Dermis microvascular lymphatic vessel endothelial cell (primary cell): Measurements from ENCODE around the gene PTPRO. TPM values are rescaled to one million over a fixed set of nuclear protein-coding genes. Genes with fewer than 3 reads are reported as not detected.

Experiments
- DNase-seq, 2 donors: peaks; one replicate each; pipeline versions ENCODE4 v3.0.0 to v3.0.0-alpha.2; 2010; ENCODE audit warnings: low read depth in 2 of 2
- total RNA-seq: library from RNA; depleted of rRNA; stranded (reverse); fragments of >200 nt; gene quantifications from 2 replicates; pipeline ENCODE4 v1.2.1, GENCODE V29; 2014

The PTPRO gene
- under 0.01 TPM in 1 of 2 replicates, not detected in the other for total RNA-seq

- no peak for DNase-seq
These were observed at the start of gene PTPRO for GRCh38 chr12:15322164-15323061. TSS of gene PTPRO (plus strand) at chr12:15322508.

DNA sequence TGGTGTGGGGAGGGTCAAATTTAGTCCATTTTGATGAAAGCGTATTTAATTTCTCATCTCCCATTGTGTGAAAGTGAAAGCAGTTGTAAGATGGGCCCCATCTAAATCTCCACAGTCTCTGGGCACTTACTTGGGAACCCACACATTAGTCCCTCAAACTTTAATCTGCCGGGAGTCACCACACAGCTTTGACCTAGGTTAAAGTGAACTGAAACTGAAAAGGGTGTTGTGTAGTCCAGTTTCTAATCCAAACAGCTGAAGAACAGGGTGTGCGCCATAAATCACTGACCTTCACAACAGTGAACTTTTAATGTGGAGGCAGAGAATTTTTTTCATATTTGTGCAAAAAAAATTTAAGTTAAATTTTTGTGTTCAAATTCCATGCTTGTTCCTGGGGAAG, 48.4 kb upstream of the PTPRO start:
- no peak for DNase-seq

DNA sequence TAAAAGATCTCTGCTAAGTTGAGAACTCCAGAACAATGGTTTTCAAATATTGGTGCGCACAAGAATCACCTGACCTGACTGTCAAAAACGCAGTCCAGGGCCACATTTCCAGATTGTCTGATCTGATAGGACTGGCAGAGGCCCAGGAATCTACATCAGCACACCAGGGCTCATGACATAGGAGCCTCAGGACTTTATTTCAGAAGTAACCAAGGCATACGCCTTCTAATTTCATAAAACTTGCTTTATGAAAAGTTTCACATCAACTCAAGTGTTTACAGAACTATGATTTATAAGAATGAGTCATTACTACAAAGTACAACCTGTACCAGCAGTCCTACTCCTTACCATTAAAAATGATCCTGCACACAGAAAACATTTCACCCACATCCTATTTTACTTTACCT, 47.7 kb upstream of the PTPRO start:
- no peak for DNase-seq

GRCh38 chr12:15276088-15276698, 46.1 kb upstream of the PTPRO start:
- DNase-seq, result peak; percentile 5 to 45

DNA sequence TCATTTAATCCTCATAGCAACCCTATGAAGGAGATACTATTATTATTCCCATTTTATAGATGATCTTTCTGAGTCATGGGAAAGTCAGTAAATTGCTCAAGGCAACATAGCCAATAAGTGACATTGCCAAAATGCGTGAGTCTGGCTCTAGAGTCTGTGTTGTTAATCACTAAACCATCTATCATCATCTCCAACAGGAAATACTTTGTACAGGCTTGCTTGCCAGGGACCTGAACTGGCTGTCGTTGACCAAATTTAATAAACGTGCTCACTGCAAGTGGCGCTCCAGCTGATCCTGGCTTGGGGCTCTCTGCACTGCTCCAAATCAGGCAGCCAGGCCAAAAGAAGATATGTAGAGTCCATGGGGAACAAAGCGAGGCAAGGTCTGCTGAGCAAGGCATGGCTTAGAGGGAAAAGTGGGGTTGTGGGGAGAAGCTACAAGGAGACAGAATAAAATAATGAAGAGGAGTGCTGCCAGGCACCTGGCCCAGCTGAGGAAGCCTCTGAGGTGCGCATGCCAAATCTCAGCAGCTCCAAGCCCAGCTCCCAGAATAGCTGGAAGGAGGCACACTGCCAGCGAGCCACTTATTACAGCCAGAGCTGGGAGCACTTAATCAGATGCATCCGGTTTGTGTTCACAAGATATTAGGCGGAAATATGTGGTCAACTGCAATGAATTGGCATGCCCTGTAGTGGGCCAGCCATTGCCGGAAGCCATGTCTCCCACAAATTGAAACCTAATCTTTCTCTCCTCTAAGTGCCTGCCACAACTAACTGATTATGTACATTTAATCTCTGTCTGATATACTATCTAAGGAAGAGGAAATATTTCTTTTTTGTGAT, 43.3 kb upstream of the PTPRO start:
- DNase-seq, result peak; percentile 1 to 21

DNA sequence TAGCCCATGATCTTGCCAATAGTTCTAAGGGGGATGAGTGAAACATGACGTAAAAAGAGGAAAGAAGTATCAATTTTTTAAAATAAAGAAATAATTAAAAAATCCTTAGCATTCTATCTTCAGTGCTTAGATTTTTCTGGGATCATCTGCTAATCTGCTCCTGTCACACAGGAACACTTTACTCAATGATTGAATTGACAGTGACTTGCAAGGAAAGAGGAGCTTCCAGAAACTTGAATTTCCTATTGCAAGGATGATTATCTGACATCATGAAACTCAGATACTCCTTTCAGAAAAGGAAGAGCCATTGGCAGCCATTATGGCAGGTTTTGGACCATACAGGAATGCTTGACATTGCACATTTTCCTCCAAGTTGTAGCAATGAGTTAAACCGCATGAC, 41.4 kb upstream of the PTPRO start:
- DNase-seq, result no peak

- no peak for DNase-seq
These were observed 33.1 kb upstream of the PTPRO start for GRCh38 chr12:15289192-15289591.

DNA sequence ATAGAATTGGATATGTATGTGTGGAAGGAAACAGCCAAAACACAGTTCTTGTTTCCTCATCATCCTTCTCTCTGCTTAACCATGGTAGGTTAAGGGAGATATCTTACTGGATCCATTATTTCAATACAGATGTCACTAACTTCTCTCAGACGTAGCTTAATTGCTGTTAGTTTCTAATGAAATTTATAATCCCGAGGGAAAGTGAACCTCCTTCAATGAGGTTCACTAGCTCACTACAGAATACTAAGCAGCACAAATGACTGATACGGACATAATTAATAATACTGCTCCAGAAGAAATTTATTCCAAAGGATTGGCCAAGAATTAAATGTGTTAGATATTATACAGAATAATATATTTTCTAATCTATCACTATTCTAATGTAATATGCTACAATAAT, 28.6 kb upstream of the PTPRO start:
- DNase-seq, result no peak

GRCh38 chr12:15299947-15300346, 22.4 kb upstream of the PTPRO start:
- DNase-seq, result no peak

- no peak for DNase-seq
These were observed 18.0 kb upstream of the PTPRO start for GRCh38 chr12:15304296-15304695.

DNA sequence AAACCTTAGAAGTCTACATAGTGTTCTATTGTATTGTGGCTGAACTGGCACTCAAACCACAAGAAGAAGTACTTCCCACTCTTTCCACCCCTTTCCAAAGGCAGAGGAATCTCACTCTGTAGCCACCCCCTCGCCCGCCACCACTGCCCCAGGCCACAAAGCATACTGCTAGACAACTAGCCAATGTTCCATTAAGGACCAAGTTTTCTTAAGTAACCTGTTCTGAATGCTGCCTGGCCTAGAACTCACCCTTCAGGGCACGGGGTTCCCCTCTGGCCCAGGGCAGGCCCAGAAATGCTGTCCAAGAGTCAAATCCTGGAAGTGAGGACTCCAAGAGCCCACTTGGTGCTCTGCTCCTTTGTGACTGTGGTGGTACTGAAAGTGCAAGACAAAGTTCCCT, 15.7 kb upstream of the PTPRO start:
- no peak for DNase-seq

DNA sequence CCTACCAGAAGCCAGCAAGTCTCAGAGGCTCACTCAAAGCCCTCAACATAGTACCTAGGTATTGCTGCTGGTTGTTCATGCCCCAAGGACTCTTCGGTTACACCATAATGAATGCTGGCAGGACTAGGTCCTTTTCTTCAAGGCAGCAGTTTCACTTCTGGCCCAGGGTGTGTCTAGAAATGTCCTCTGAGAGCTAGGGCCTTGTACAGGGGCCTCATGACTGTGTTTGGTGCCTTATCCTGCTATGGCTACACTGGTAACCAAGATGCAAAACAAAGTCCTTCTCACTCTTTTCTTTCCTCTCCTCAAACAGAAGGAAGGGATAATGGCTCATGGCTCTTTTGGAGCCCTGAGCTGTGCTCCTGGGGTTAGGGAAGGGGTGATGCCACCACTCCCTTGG, 15.2 kb upstream of the PTPRO start:
- DNase-seq, result no peak

- DNase-seq, result no peak
These were observed 3.5 kb upstream of the PTPRO start for GRCh38 chr12:15318841-15319240.

DNA sequence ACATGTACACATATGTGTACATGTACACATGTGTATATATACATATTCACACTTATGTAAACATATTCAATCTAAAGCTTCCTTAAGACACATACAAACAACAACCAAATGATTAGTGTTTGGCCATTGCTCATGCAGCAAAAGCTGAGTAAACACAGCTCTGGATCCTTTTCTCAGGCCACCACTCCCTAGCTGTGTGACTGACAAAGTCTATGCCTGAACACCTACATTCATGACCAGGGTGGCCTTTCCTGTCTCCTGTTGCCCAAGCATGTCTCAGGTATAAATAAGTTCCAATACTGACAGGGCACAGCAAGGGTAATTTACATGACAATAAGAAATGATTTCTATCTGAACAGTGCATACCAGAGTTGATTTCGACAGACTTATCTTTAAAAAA, 1.4 kb upstream of the PTPRO start:
- DNase-seq, result no peak

GRCh38 chr12:15323480-15323879, 1.2 kb downstream of the PTPRO start:
- DNase-seq, result no peak

DNA sequence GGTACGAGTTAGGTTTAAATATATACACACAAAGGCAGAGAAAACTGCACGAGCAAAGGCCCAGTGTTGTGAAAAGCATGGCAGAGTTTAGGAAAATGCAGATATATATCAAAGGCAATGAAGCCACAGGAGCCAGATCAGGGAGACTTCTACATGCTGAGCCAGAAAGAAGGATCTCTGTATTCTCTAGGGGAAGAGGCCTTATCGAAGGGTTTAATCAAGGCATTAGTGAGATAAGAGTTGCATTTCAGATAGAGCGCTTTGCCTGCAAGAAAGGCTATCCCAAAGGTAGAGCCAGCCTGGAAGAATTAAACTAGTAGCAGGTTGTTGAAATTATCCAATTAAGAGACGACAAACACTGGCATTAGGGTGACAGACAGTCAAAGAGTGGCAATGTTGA, 7.6 kb downstream of the PTPRO start:
- no peak for DNase-seq

- DNase-seq, result no peak
These were observed 11.9 kb downstream of the PTPRO start for GRCh38 chr12:15334225-15334624.

- DNase-seq, result no peak
These were observed 13.7 kb downstream of the PTPRO start for GRCh38 chr12:15335959-15336358.

GRCh38 chr12:15336768-15337553, 14.7 kb downstream of the PTPRO start:
- peak in 1 of 2 donors; percentile 7 for DNase-seq

DNA sequence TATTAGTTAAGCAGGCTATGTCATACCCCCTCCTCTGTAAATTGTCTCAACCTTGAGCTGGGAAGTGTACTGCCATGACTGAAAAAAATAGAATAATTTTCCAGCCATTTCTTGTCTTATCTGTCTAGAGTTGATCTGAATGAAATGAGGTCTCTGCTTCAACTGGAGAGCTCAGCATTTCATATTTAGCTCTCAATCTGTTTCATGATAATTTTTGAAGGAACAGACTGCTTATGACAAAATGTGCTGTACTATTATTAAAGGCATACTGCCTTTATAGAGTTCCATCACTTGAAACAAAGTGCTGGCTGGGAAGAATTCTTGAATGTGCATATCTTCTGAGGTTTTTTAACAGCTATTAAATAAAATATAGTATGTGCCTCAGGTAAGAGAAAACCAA, 19.1 kb downstream of the PTPRO start:
- DNase-seq, result no peak

- no peak for DNase-seq
These were observed 22.3 kb downstream of the PTPRO start for GRCh38 chr12:15344561-15344960.
